ENCODE data around the gene KRTAP5-3.

DNA sequence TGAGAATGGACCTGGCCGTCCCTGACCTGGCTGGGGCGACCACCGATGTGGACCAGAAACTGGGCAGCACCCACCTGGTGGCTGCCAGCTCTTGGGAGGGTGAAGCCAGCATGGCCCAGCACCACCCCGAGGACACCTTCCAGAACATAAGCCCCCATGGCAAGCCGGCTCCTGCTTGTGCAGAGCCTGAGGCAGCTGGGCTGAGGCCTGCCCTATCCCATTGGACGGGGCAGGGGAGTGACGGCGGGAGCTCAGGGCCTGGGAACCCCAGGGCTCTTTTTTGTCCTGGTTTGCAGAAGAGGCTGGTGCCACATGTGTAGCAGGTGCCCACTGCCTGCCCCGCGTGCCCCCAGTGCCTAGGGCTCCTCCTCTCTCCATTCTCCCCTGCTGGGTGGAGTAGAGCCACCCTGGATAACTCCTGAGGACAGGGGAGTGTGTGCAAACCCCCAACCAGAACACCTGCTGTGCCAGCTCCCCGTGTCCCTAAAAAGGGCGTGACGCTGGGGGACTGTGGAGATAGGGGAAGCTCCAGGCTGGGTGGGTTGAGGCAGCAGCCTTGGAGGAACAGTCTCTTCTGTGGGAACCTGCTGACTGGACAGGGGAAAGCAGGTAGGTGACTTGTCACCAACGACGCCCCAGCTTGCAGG, 48.1 kb downstream of the KRTAP5-3 start:
- TF ChIP-seq, protein P1, sequence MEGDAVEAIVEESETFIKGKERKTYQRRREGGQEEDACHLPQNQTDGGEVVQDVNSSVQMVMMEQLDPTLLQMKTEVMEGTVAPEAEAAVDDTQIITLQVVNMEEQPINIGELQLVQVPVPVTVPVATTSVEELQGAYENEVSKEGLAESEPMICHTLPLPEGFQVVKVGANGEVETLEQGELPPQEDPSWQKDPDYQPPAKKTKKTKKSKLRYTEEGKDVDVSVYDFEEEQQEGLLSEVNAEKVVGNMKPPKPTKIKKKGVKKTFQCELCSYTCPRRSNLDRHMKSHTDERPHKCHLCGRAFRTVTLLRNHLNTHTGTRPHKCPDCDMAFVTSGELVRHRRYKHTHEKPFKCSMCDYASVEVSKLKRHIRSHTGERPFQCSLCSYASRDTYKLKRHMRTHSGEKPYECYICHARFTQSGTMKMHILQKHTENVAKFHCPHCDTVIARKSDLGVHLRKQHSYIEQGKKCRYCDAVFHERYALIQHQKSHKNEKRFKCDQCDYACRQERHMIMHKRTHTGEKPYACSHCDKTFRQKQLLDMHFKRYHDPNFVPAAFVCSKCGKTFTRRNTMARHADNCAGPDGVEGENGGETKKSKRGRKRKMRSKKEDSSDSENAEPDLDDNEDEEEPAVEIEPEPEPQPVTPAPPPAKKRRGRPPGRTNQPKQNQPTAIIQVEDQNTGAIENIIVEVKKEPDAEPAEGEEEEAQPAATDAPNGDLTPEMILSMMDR (IDR thresholded peaks at IDR 0.05), result no peak
- TF ChIP-seq POLR2A (IDR thresholded peaks at IDR 0.05), result no peak

Data from adrenal gland (tissue), 5 donors.